ENCODE data around the gene RILPL1.

DNA sequence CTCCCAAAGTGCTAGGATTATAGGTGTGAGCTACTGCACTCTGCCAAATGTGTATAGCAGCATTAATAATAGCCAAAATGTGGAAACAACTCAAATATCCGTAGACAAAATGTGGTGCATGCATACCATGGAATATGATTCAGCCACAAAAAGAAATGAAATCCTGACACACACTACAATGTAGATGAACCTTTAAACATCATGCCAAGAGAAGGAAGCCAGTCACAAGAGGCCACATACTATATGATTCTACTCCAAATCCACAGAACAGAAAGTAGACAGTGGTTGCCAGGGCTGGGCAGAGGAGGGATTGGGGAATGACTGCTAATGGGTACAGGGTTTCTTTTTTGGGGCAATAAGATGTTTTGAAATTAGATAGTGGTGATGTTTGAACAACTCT lies 43.1 kb upstream of the RILPL1 start:
- TF ChIP-seq GATA2 (IDR thresholded peaks at IDR 0.05; ENCODE audit: low read depth, low read length) (no peak), GATA3 (IDR thresholded peaks at IDR 0.05; ENCODE audit: low read depth, low read length) (no peak)

All from SH-SY5Y (cell line).